NCI-H1436 (cell line): ENCODE data around the gene WDR88.
"Not testable (repeated sequence)": the region's sequence is repeated elsewhere in the genome, so short reads cannot be mapped to it uniquely, and the experiment has no call there.

ENCODE experiments used
- DNase-seq: peaks from one replicate; lab custom pipeline; 2025; lab: John Stamatoyannopoulos, UW

Gene WDR88

GRCh38 chr19:33211794-33212435, 80.0 kb downstream of the WDR88 start:
- DNase-seq: no peak

- DNase-seq: no peak
These were observed 80.7 kb downstream of the WDR88 start for GRCh38 chr19:33212436-33213172.

GRCh38 chr19:33214596-33214995, 82.7 kb downstream of the WDR88 start:
- no peak for DNase-seq

- no peak for DNase-seq
These were observed 83.7 kb downstream of the WDR88 start for GRCh38 chr19:33215438-33216197.

GRCh38 chr19:33216198-33216830, 84.4 kb downstream of the WDR88 start:
- DNase-seq: no peak

- DNase-seq: no peak
These were observed 86.0 kb downstream of the WDR88 start for GRCh38 chr19:33217881-33218280.

- DNase-seq: no peak
These were observed 87.4 kb downstream of the WDR88 start for GRCh38 chr19:33219261-33219815.

- no peak for DNase-seq
These were observed 88.2 kb downstream of the WDR88 start for GRCh38 chr19:33220115-33220514.

- DNase-seq: no peak
These were observed 88.8 kb downstream of the WDR88 start for GRCh38 chr19:33220735-33221134.

- no peak for DNase-seq
These were observed 89.7 kb downstream of the WDR88 start for GRCh38 chr19:33221638-33222037.

- DNase-seq: not testable (repeated sequence)
These were observed 90.3 kb downstream of the WDR88 start for GRCh38 chr19:33222255-33222654.

- DNase-seq: no peak
These were observed 93.0 kb downstream of the WDR88 start for GRCh38 chr19:33224694-33225457.
